H9 (cell line): Measurements from ENCODE around the gene CNRIP1. TPM values are rescaled to one million over a fixed set of nuclear protein-coding genes. Genes with fewer than 3 reads are reported as not detected.

Experiments used
- DNase-seq: peaks from one replicate; pipeline ENCODE4 v3.0.0-alpha.2; 2017
- H2AFZ ChIP-seq: one replicate; pipeline ENCODE4 v1.6.1; 2013; ENCODE audit warnings: mild to moderate bottlenecking, low read length, control low read depth, moderate library complexity
- H2AK5ac ChIP-seq: 2 replicates; pipeline ENCODE4 v1.6.1; 2013; ENCODE audit warnings: low read length, control low read depth, mixed read lengths; ENCODE audit not compliant: insufficient read length
- H2BK120ac ChIP-seq: one replicate; pipeline ENCODE4 v1.6.1; 2013; ENCODE audit warnings: low read depth, mild to moderate bottlenecking, low read length, control low read depth, inconsistent platforms; ENCODE audit not compliant: poor library complexity, severe bottlenecking
- H2BK12ac ChIP-seq: 2 replicates; pipeline ENCODE4 v1.6.1; 2013; ENCODE audit warnings: low read length, control low read depth, mixed read lengths, low read depth; ENCODE audit not compliant: insufficient read length
- H2BK15ac ChIP-seq: 2 replicates; pipeline ENCODE4 v1.6.1; 2013; ENCODE audit warnings: low read depth, low read length, control low read depth
- H2BK20ac ChIP-seq: one replicate; pipeline ENCODE4 v1.6.1; 2013; ENCODE audit warnings: low read depth, mild to moderate bottlenecking, low read length, control low read depth, inconsistent platforms; ENCODE audit not compliant: poor library complexity, severe bottlenecking
- H2BK5ac ChIP-seq: 2 replicates; pipeline ENCODE4 v1.6.1; 2013; ENCODE audit warnings: low read length, control low read depth, mixed read lengths; ENCODE audit not compliant: insufficient read length
- H3K14ac ChIP-seq: 2 replicates; pipeline ENCODE4 v1.6.1; 2013; ENCODE audit warnings: low read length, control low read depth; ENCODE audit not compliant: insufficient read depth
- H3K18ac ChIP-seq: 2 replicates; pipeline ENCODE4 v1.6.1; 2013; ENCODE audit warnings: low read depth, mild to moderate bottlenecking, mixed read lengths, low read length, control low read depth; ENCODE audit not compliant: insufficient read length
- H3K23ac ChIP-seq: 2 replicates; pipeline ENCODE4 v1.6.1; 2013; ENCODE audit warnings: low read length, control low read depth, mixed read lengths, low read depth; ENCODE audit not compliant: insufficient read length
- H3K23me2 ChIP-seq: 2 replicates; pipeline ENCODE4 v1.6.1; 2013; ENCODE audit warnings: low read depth, mild to moderate bottlenecking, mixed read lengths, low read length, control low read depth; ENCODE audit not compliant: insufficient read length, poor library complexity, severe bottlenecking
- H3K27ac ChIP-seq: 2 replicates; pipeline ENCODE4 v1.5.1; 2013; ENCODE audit warnings: low read length, control low read depth, mixed read lengths, low read depth; ENCODE audit not compliant: insufficient read length
- H3K27me3 ChIP-seq: 2 replicates; pipeline ENCODE4 v1.6.1; 2013; ENCODE audit warnings: low read length, control low read depth, inconsistent platforms; ENCODE audit not compliant: insufficient read depth
- H3K4ac ChIP-seq: 2 replicates; pipeline ENCODE4 v1.6.1; 2013; ENCODE audit warnings: low read depth, mild to moderate bottlenecking, control low read depth, inconsistent platforms, low read length, moderate library complexity
- H3K4me1 ChIP-seq: 2 replicates; pipeline ENCODE4 v1.6.1; 2013; ENCODE audit warnings: low read length, control low read depth, inconsistent platforms; ENCODE audit not compliant: insufficient read depth
- H3K4me2 ChIP-seq: 2 replicates; pipeline ENCODE4 v1.6.1; 2013; ENCODE audit warnings: low read length, control low read depth, mixed read lengths; ENCODE audit not compliant: insufficient read length, insufficient read depth
- H3K56ac ChIP-seq: 2 replicates; pipeline ENCODE4 v1.6.1; 2013; ENCODE audit warnings: low read depth, mild to moderate bottlenecking, mixed read lengths, low read length, control low read depth; ENCODE audit not compliant: insufficient read length
- H3K79me1 ChIP-seq: 2 replicates; pipeline ENCODE4 v1.6.1; 2013; ENCODE audit warnings: low read depth, mild to moderate bottlenecking, moderate library complexity, low read length, control low read depth, inconsistent platforms; ENCODE audit not compliant: insufficient read depth, poor library complexity, severe bottlenecking
- H3K79me2 ChIP-seq: 2 replicates; pipeline ENCODE4 v1.6.1; 2013; ENCODE audit warnings: low read length, control low read depth, inconsistent platforms; ENCODE audit not compliant: insufficient read depth
- H3K9ac ChIP-seq: 2 replicates; pipeline ENCODE4 v1.6.1; 2013; ENCODE audit warnings: low read length, control low read depth, mixed read lengths; ENCODE audit not compliant: insufficient read length; ENCODE audit errors: extremely low read depth
- H3K9me3 ChIP-seq: one replicate; pipeline ENCODE4 v1.6.1; 2013; ENCODE audit warnings: low read depth, low read length, inconsistent platforms; ENCODE audit not compliant: control insufficient read depth
- H3T11ph ChIP-seq: one replicate; pipeline ENCODE4 v1.6.1; 2013; ENCODE audit warnings: mild to moderate bottlenecking, low read length, control low read depth, inconsistent platforms
- H4K20me1 ChIP-seq: one replicate; pipeline ENCODE4 v1.6.1; 2013; ENCODE audit not compliant: control insufficient read depth, insufficient read length, insufficient read depth
- H4K5ac ChIP-seq: 2 replicates; pipeline ENCODE4 v1.6.1; 2013; ENCODE audit warnings: low read depth, mild to moderate bottlenecking, mixed read lengths, low read length, control low read depth; ENCODE audit not compliant: insufficient read length
- H4K8ac ChIP-seq: replicated peaks from 2 replicates; pipeline ENCODE4 v1.6.1; 2013; ENCODE audit warnings: low read length, control low read depth, mixed read lengths, low read depth; ENCODE audit not compliant: insufficient read length
- H4K91ac ChIP-seq: 2 replicates; pipeline ENCODE4 v1.6.1; 2013; ENCODE audit warnings: low read depth, mild to moderate bottlenecking, moderate library complexity, mixed read lengths, low read length, control low read depth; ENCODE audit not compliant: insufficient read length
- H3K27ac Mint-ChIP-seq, 3 experiments: 2 replicates in 2 of 3; 3 replicates in 1 of 3; pipeline ENCODE4 v1.8.0; 2020 to 2021; ENCODE audit warnings: mixed read lengths in 3 of 3, mild to moderate bottlenecking in 1 of 3, moderate library complexity in 1 of 3
- H3K27me3 Mint-ChIP-seq: 2 replicates; pipeline ENCODE4 v1.8.0; 2021; ENCODE audit warnings: low read depth, mild to moderate bottlenecking, moderate library complexity, mixed read lengths
- H3K36me3 Mint-ChIP-seq, 3 experiments: 2 replicates in 2 of 3; 3 replicates in 1 of 3; pipeline ENCODE4 v1.8.0; 2020 to 2021; ENCODE audit warnings: low read depth in 3 of 3, mixed read lengths in 3 of 3; ENCODE audit not compliant: insufficient read depth in 1 of 3
- H3K4me1 Mint-ChIP-seq, 2 experiments: 2 replicates each; pipeline ENCODE4 v1.8.0; 2020; ENCODE audit warnings: mixed read lengths in 2 of 2
- H3K4me3 Mint-ChIP-seq, 2 experiments: 2 replicates in 1 of 2; 3 replicates in 1 of 2; pipeline ENCODE4 v1.8.0; 2020 to 2021; ENCODE audit warnings: mild to moderate bottlenecking in 2 of 2, mixed read lengths in 2 of 2, moderate library complexity in 1 of 2
- H3K9me3 Mint-ChIP-seq, 2 experiments: 2 replicates in 1 of 2; 3 replicates in 1 of 2; pipeline ENCODE4 v1.8.0; 2020; ENCODE audit warnings: mild to moderate bottlenecking in 2 of 2, mixed read lengths in 2 of 2, moderate library complexity in 1 of 2
- CTCF ChIP-seq: fragments of 200-600 bp; sonication (generic); conservative IDR thresholded peaks from 3 replicates; pipeline ENCODE4 v1.8.0; 2021; ENCODE audit warnings: antibody characterized with exemption, mild to moderate bottlenecking
- WGBS: extraction: QIAGEN DNeasy Blood & Tissue Kit; methylation state at CpG from one replicate; pipeline ENCODE4 v1.1.7; 2013; ENCODE audit warnings: missing lambda C conversion rate, low lambda C conversion rate, mixed read lengths; ENCODE audit not compliant: insufficient read length; ENCODE audit errors: extremely low coverage; 5-methylcytosine and 5-hydroxymethylcytosine counted together
- total RNA-seq: library from RNA; stranded (reverse); gene quantifications from 2 replicates; pipeline ENCODE4 v1.2.1, GENCODE V29; 2021

The CNRIP1 gene
- total RNA-seq, 1 experiment from 2014 or later, result 0.70 TPM

GRCh38 chr2:68266655-68267054 lies 53.1 kb downstream of the CNRIP1 start:
- no peak overlapping the region for H2BK20ac ChIP-seq
- no peak overlapping the region for H4K91ac ChIP-seq
- no peak overlapping the region for H2BK15ac ChIP-seq
- no peak for TF ChIP-seq CTCF
- no peak overlapping the region for H4K8ac ChIP-seq
- H3K79me2 ChIP-seq, result no peaks in the 10 kb centered on the region
- H3K79me1 ChIP-seq, result no peaks in the 10 kb centered on the region
- no peaks in the 10 kb centered on the region for H3K9me3 ChIP-seq
- no peak overlapping the region for H2BK12ac ChIP-seq
- no peaks in the 10 kb centered on the region; the same call in 1 of the 2 replicates for H3K27me3 Mint-ChIP-seq
- no peak for DNase-seq
- no peaks in the 10 kb centered on the region for H3K4me1 ChIP-seq
- H2AK5ac ChIP-seq, result no peak overlapping the region
- H3K4ac ChIP-seq, result no peak overlapping the region
- H3K9me3 Mint-ChIP-seq, result no peaks in the 10 kb centered on the region
- H3K9ac ChIP-seq, result no peak overlapping the region
- no peak overlapping the region for H3T11ph ChIP-seq
- no peak overlapping the region for H3K4me2 ChIP-seq
- no peak overlapping the region for H2BK120ac ChIP-seq
- no peak overlapping the region for H4K5ac ChIP-seq
- H2AFZ ChIP-seq, result no peak overlapping the region
- no peak overlapping the region for H3K18ac ChIP-seq
- H3K27me3 ChIP-seq, result no peaks in the 10 kb centered on the region
- no peak overlapping the region for H3K56ac ChIP-seq
- H3K23me2 ChIP-seq, result no peaks in the 10 kb centered on the region
- H3K36me3 Mint-ChIP-seq, result no peaks in the 10 kb centered on the region
- no peak overlapping the region for H3K14ac ChIP-seq
- H3K27ac Mint-ChIP-seq, result no peak overlapping the region; a peak in 1 of 7 replicates
- H3K4me1 Mint-ChIP-seq, result 0 out of 4 replicates have a peak, but pooled peaks cover 0 to 2% of the 10 kb centered on the region in 2 experiments
- no peaks in the 10 kb centered on the region for H4K20me1 ChIP-seq
- no peak overlapping the region for H3K23ac ChIP-seq
- WGBS, result no CpG with 5 or more reads among the region's 1 CpG
- no peak overlapping the region for H3K27ac ChIP-seq
- no peak overlapping the region for H3K4me3 Mint-ChIP-seq
- H2BK5ac ChIP-seq, result no peak overlapping the region
